GM12878 (cell line): ENCODE data around the gene TCF12. TPM values are rescaled to one million over a fixed set of nuclear protein-coding genes. Genes with fewer than 3 reads are reported as not detected.
A peak's percentile ranks its signal among the peaks of the same experiment; 100 is the strongest.

Experiments
- ATAC-seq: fragments of 200-7000 bp; cut with Tn5 transposase; 3 replicates; pipeline ENCODE4 v1.9.1; 2020; ENCODE audit warnings: mild to moderate bottlenecking, moderate library complexity
- BruUV-seq: library from RNA; stranded (reverse); fragments of 400-500 nt; replicated peaks from 2 replicates; lab custom pipeline; 2021; lab: Mats Ljungman, UMichigan
- CTCF ChIA-PET: fragments of 300-600 bp; sonication (Branson Sonifier 250); formaldehyde crosslinking; extraction: SDS; loops from one replicate; lab custom pipeline; 2021; ENCODE audit warnings: inconsistent platforms; lab: Yijun Ruan, JAX
- POLR2A ChIA-PET: fragments of 350-600 bp; formaldehyde crosslinking; extraction: SDS; loops from one replicate; lab custom pipeline; 2021; ENCODE audit warnings: inconsistent platforms; lab: Charles Lee
- RAD21 ChIA-PET: fragments of 300-600 bp; sonication (Branson Sonifier 250); formaldehyde crosslinking; loops from one replicate; lab custom pipeline; 2023; ENCODE audit warnings: antibody characterized with exemption; ENCODE audit not compliant: unreplicated experiment; lab: Charles Lee
- SMC1A ChIA-PET: fragments of 300-600 bp; sonication (Branson Sonifier 250); formaldehyde crosslinking; loops from one replicate; lab custom pipeline; 2023; ENCODE audit not compliant: unreplicated experiment, uncharacterized antibody; lab: Charles Lee
- DNase-seq: peaks from one replicate; pipeline ENCODE4 v3.0.0-alpha.2; 2011; ENCODE audit warnings: low read depth, low spot score
- FAIRE-seq: peaks from 3 replicates; lab custom pipeline; 2011; peaks lifted over from hg19 to GRCh38; lab: Jason Lieb, UNC
- H2AFZ ChIP-seq: 2 replicates; pipeline ENCODE4 v1.6.0; 2011; ENCODE audit warnings: low read depth, low read length, control low read depth; ENCODE audit not compliant: control insufficient read depth
- H3K27ac ChIP-seq: 2 replicates; pipeline ENCODE4 v1.5.1; 2011; ENCODE audit warnings: control low read depth; ENCODE audit not compliant: control insufficient read depth, insufficient read depth
- H3K27me3 ChIP-seq, 2 experiments: replicated peaks in 1 of 2; 2 replicates each; pipeline versions ENCODE4 v1.6.0 to v1.6.1; 2011; ENCODE audit warnings: low read length in 1 of 2; ENCODE audit not compliant: control insufficient read depth in 2 of 2, insufficient read depth in 2 of 2
- H3K36me3 ChIP-seq, 2 experiments: 2 replicates each; pipeline ENCODE4 v1.5.1; 2011; ENCODE audit warnings: low read length in 1 of 2; ENCODE audit not compliant: control insufficient read depth in 2 of 2, insufficient read depth in 2 of 2
- H3K4me1 ChIP-seq: 2 replicates; pipeline ENCODE4 v1.6.1; 2011; ENCODE audit warnings: mild to moderate bottlenecking, low read length, moderate library complexity, mixed read lengths; ENCODE audit not compliant: control insufficient read depth, insufficient read depth
- H3K4me2 ChIP-seq: 2 replicates; pipeline ENCODE4 v1.6.0; 2011; ENCODE audit warnings: control low read depth; ENCODE audit not compliant: control insufficient read depth, insufficient read depth
- H3K4me3 ChIP-seq: fragments of 200-600 bp; sonication (generic); 2 replicates; pipeline ENCODE4 v1.5.1; 2016
- H3K79me2 ChIP-seq: 2 replicates; pipeline ENCODE4 v1.6.0; 2011; ENCODE audit warnings: low read length; ENCODE audit not compliant: control insufficient read depth, insufficient read depth
- H3K9ac ChIP-seq: 2 replicates; pipeline ENCODE4 v1.8.0; 2011; ENCODE audit warnings: low read length, control low read depth, mixed read lengths; ENCODE audit not compliant: control insufficient read depth, insufficient read depth
- H3K9me3 ChIP-seq: replicated peaks from 3 replicates; pipeline ENCODE4 v1.5.1; 2011; ENCODE audit warnings: mild to moderate bottlenecking, low read length; ENCODE audit not compliant: control insufficient read depth, insufficient read depth
- H4K20me1 ChIP-seq: 2 replicates; pipeline ENCODE4 v1.6.0; 2011; ENCODE audit not compliant: control insufficient read depth, insufficient read depth
- IRF5 ChIP-seq: fragments of 450-650 bp; IDR thresholded peaks from 2 replicates; pipeline ENCODE4 v1.6.1; 2017; ENCODE audit warnings: borderline replicate concordance
- RELA ChIP-seq: fragments of 450-650 bp; IDR thresholded peaks from 2 replicates; pipeline ENCODE4 v1.8.0; 2014; ENCODE audit warnings: borderline replicate concordance; ENCODE audit not compliant: partially characterized antibody
- RUNX3 ChIP-seq: IDR thresholded peaks from 2 replicates; pipeline ENCODE4 v1.6.1; 2012; ENCODE audit warnings: low read length, inconsistent platforms
- STAT1 ChIP-seq: fragments of 450-650 bp; conservative IDR thresholded peaks from 2 replicates; pipeline ENCODE4 v1.6.1; 2014; ENCODE audit warnings: antibody characterized with exemption, mild to moderate bottlenecking
- ZBTB40 ChIP-seq: fragments of 450-650 bp; IDR thresholded peaks from 2 replicates; pipeline ENCODE4 v1.6.1; 2016; ENCODE audit warnings: mild to moderate bottlenecking, moderate library complexity, borderline replicate concordance
- ZNF274 ChIP-seq: IDR thresholded peaks from one replicate; pipeline ENCODE4 v1.8.0; 2011; ENCODE audit not compliant: insufficient read length, insufficient read depth
- ZNF622 ChIP-seq: fragments of 450-650 bp; IDR thresholded peaks from 2 replicates; pipeline ENCODE4 v1.6.1; 2017; ENCODE audit warnings: mild to moderate bottlenecking, inconsistent platforms
- WGBS: methylation state at CpG from one replicate; pipeline ENCODE4 v1.1.6; 2016; ENCODE audit warnings: low lambda C conversion rate; ENCODE audit not compliant: insufficient replicate concordance, insufficient coverage; ENCODE audit errors: missing lambda C conversion rate; 5-methylcytosine and 5-hydroxymethylcytosine counted together
- in situ Hi-C: fragments of 300-500 bp; cut with MboI; formaldehyde crosslinking; loops from 9 replicates; pipeline ENCODE4 v1.14.3; 2018; ENCODE audit warnings: mixed read lengths
- intact Hi-C: fragments of 100-400 bp; cut with micrococcal nuclease; formaldehyde crosslinking; loops from one replicate; pipeline ENCODE4 v1.14.2; 2022; ENCODE audit not compliant: unreplicated experiment
- polyA plus RNA-seq, 11 experiments: library from polyadenylated mRNA; depleted of rRNA in 4 of 11; unstranded in 6 of 11; stranded (reverse) in 5 of 11; fragments of >200 nt; fragmentation: Nextera tagmentation in 4 of 11; fragmentation: Illumina TruSeq in 1 of 11; extraction: Ambion mirVana in 4 of 11; extraction: Trizol in 1 of 11; gene quantifications; 1 replicate in 1 of 11; 2 replicates in 10 of 11; pipeline versions ENCODE4 v1.2.1 to v1.2.3, GENCODE V29; 2011 to 2016; ENCODE audit warnings: inconsistent platforms in 2 of 11, missing spikeins in 2 of 11, low read depth in 1 of 11
- total RNA-seq, 4 experiments: library from RNA; depleted of rRNA in 3 of 4; stranded (reverse); fragments of >200 nt in 3 of 4; fragmentation: Illumina TruSeq in 1 of 4; extraction: Trizol in 1 of 4; gene quantifications; 2 replicates each; pipeline versions ENCODE4 v1.2.1 to v1.2.3, GENCODE V29; 2013 to 2021

TCF12 gene
- total and polyA plus RNA-seq, 10 of the 15 experiments (the other 5 are each of a cell fraction or from before 2014, with no cell fraction given), result 8.2 to 70.9 (median 49.5) TPM

GRCh38 chr15:57255751-57256341, 337.4 kb downstream of the TCF12 start (continued):
- no peak for TF ChIP-seq ZNF622
- no peak for TF ChIP-seq RELA
- no peak for TF ChIP-seq IRF5
- TF ChIP-seq STAT1, result no peak
- TF ChIP-seq ZNF274, result no peak
- TF ChIP-seq, all 136 proteins: peak for 0

- SMC1A ChIA-PET, result interaction anchor here (0.9 to 2.1 kb wide), 5 partner anchors 9 to 110 kb away, joined by 3 to 8 read pairs (median 4); no protein-coding TSS in a partner anchor
- CTCF ChIA-PET, result interaction anchor here (1.3 kb wide), 1 partner anchor 48 kb away, joined by 6 read pairs; no protein-coding TSS in a partner anchor
- H3K27ac ChIP-seq, result no peak overlapping the region
- H3K4me2 ChIP-seq, result no peak overlapping the region
- no peaks in the 10 kb centered on the region for H3K4me1 ChIP-seq
- BruUV-seq, result no TSS peak
- POLR2A ChIA-PET, result no interaction called here
- DNase-seq, result no peak
- no peaks in the 10 kb centered on the region for H3K9me3 ChIP-seq
- H3K9ac ChIP-seq, result no peak overlapping the region
- WGBS, result 76% methylated on average over 2 of the region's 2 CpGs
- H4K20me1 ChIP-seq, result no peaks in the 10 kb centered on the region
- no peak overlapping the region for H3K4me3 ChIP-seq
- intact Hi-C loops, result no loop called here
- no peaks in the 10 kb centered on the region for H3K27me3 ChIP-seq
- RAD21 ChIA-PET, result no interaction called here
- FAIRE-seq, result no peak
- no peak for ATAC-seq
- in situ Hi-C loops, result no loop called here
- H3K79me2 ChIP-seq, result no peaks in the 10 kb centered on the region
- H2AFZ ChIP-seq, result no peak overlapping the region
- TF ChIP-seq RUNX3, result no peak
- peak; percentile 45; the same call in 1 of the 2 replicates for TF ChIP-seq ZBTB40
- peaks cover 1 to 8% of the 10 kb centered on the region in 2 experiments; a peak in 2 of 4 replicates for H3K36me3 ChIP-seq
Observed at GRCh38 chr15:57256939-57257338, 338.5 kb downstream of the TCF12 start.
